Activated CD4-positive, alpha-beta T cell treated with anti-CD3 and anti-CD28 coated beads, Interleukin-2, amount 50 U/mL, for 16 hours (primary cell): ENCODE data around the gene SERPINF2.
"Not testable (repeated sequence)": the region's sequence is repeated elsewhere in the genome, so short reads cannot be mapped to it uniquely, and the experiment has no call there.

Experiments
- DNase-seq: peaks from one replicate; pipeline ENCODE4 v3.0.0-alpha.2; 2020

The SERPINF2 gene

GRCh38 chr17:1796800-1797199 is 54.1 kb downstream of the SERPINF2 start:
- no peak for DNase-seq

GRCh38 chr17:1797323-1797722 is 54.7 kb downstream of the SERPINF2 start:
- DNase-seq: no peak

DNA sequence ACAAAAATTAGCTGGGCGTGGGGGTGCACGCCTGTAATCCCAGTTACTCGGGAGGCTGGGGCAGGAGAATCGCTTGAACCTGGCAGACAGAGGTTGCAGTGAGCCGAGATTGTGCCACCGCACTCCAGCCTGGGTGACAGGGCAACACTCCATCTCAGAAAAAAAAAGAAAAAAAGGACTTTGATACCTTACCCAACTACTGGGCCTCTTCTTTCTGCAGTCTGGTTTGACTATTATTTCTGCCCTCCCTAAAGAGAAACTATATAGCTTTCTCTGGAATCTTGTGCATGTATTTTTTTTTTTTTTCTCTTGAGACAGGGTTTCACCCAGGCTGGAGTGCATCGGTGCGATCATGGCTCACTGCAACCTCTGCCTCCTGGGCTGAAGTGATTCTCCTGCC is 55.2 kb downstream of the SERPINF2 start:
- DNase-seq: not testable (repeated sequence)

DNA sequence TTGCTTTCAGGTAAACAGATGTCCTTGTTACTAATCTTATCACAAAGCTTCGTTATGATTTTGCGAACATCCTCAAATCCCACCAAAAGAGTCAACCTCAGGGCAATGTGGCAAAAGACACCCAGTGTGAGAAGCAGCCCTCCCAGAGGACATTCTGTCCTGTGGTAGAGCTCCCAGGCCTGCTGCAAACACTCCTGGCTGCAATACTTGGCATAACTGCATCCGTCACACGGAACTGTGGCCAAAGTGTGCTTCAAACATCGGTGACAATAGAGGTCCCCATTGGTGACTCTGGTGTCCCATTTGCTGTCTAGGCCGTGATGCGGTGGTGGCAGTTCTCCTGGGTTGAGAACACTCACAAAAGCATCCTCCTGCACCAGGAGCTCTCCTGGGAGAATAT is 57.6 kb downstream of the SERPINF2 start:
- DNase-seq: no peak

- DNase-seq: no peak
Observed at GRCh38 chr17:1800712-1801111, 58.0 kb downstream of the SERPINF2 start.

- DNase-seq: no peak
Observed at GRCh38 chr17:1802429-1802828, 59.8 kb downstream of the SERPINF2 start.

- DNase-seq: no peak
Observed at GRCh38 chr17:1803280-1803679, 60.6 kb downstream of the SERPINF2 start.
